Pancreas (tissue), 10 donors: ENCODE measurements around the gene MYO15B. TPM values are rescaled to one million over a fixed set of nuclear protein-coding genes. Genes with fewer than 3 reads are reported as not detected.

Experiments
- ATAC-seq, 4 donors: fragments of 200-7000 bp; cut with Tn5 transposase; one replicate each; pipeline versions ENCODE4 v1.8.0 to v1.9.1; 2020; ENCODE audit warnings: mild to moderate bottlenecking in 4 of 4, moderate library complexity in 4 of 4
- DNase-seq, 6 donors: peaks; one replicate each; pipeline ENCODE4 v3.0.0-alpha.2; 2020
- FAIRE-seq: peaks from 2 replicates; lab custom pipeline; 2012; peaks lifted over from hg19 to GRCh38; lab: Jason Lieb, UNC
- H3K27ac ChIP-seq, 4 donors: fragments of 200-600 bp; sonication (generic); 1 replicate in 3 of 4; 2 replicates in 1 of 4; pipeline versions ENCODE4 v1.5.0 to v1.8.0; 2020
- H3K27me3 ChIP-seq, 4 donors: fragments of 200-600 bp; one replicate each; pipeline ENCODE4 v1.8.0; 2021
- H3K36me3 ChIP-seq, 3 donors: fragments of 200-600 bp; sonication (generic) in 1 of 3; one replicate each; pipeline versions ENCODE4 v1.5.0 to v1.8.0; 2020 to 2021
- H3K4me1 ChIP-seq, 3 donors: fragments of 200-600 bp; one replicate each; pipeline ENCODE4 v1.8.0; 2021
- H3K4me3 ChIP-seq, 4 donors: fragments of 200-600 bp; sonication (generic) in 2 of 4; one replicate each; pipeline versions ENCODE4 v1.5.0 to v1.8.0; 2020 to 2021
- H3K9me3 ChIP-seq, 4 donors: fragments of 200-600 bp; one replicate each; pipeline ENCODE4 v1.8.0; 2021
- CTCF ChIP-seq, 4 donors: fragments of 200-600 bp; sonication (generic) in 3 of 4; IDR thresholded peaks; one replicate each; pipeline versions ENCODE4 v1.5.0 to v1.8.0; 2021; ENCODE audit warnings: antibody characterized with exemption in 4 of 4
- WGBS, 2 donors: extraction: QIAGEN DNeasy Blood & Tissue Kit; methylation state at CpG; one replicate each; pipeline ENCODE4 v1.1.7; 2013; 5-methylcytosine and 5-hydroxymethylcytosine counted together
- intact Hi-C, 3 donors: fragments of 100-400 bp; cut with DNase I; formaldehyde crosslinking; loops; one replicate each; pipeline versions ENCODE4 v1.11.1 to v1.14.2; 2022
- polyA plus RNA-seq, 2 donors: library from polyadenylated mRNA; stranded (reverse); fragments of 200-250 nt; gene quantifications; one replicate each; pipeline ENCODE4 v1.2.3, GENCODE V29; 2013
- total RNA-seq, 6 donors: library from RNA; stranded (reverse); fragmentation: NEBNext Ultra II Directional in 4 of 6; extraction: Animal tissue kit (Norgen Biotek cat#: 25700) in 4 of 6; gene quantifications; one replicate each; pipeline versions ENCODE4 v1.2.1 to v1.2.4, GENCODE V29; 2021 to 2023
- donor health status: healthy with polysubstance abuse.
- donor health status: DM: no; HTN: no; CAD: no; lungs with moderate emphysema.
- donor health status: DM: no; HTN: no; CAD: no.
- donor health status: control.
- donor health status: control.
- donor health status: Bipolar disorder and iron deficiency.
- donor health status: DM: yes; HTN: yes; CAD: no.
- donor health status: DM: no; HTN: no; CAD: no.
- donor health status: DM: no; HTN: no; CAD: no.
- donor health status: DM: yes; HTN: yes; CAD: no.

The MYO15B gene
- total and polyA plus RNA-seq, 8 donors = 25.9 to 325 (median 47.1) TPM

GRCh38 chr17:75640556-75641119 lies 53.0 kb downstream of the MYO15B start:
- ATAC-seq = no peak
- TF ChIP-seq CTCF (IDR thresholded peaks at IDR 0.05) = no peak
- Histone ChIP-seq H3K4me1 (peaks cover 6 to 9% (median 9%) of the 10 kb centered on the region in 3 donors), H3K27me3 (no peaks in the 10 kb centered on the region), H3K36me3 (no peaks in the 10 kb centered on the region), H3K9me3 (no peaks in the 10 kb centered on the region), H3K27ac (peak overlapping the region in 1 of 4 donors; percentile 66), H3K4me3 (no peak overlapping the region)
- 92 to 97% methylated on average over 13 of the region's 13 CpGs for WGBS, 2 donors
- FAIRE-seq = no peak
- peak in 4 of 6 donors; percentile 12 to 57 (median 37) for DNase-seq
- intact Hi-C loops = no loop called here

DNA sequence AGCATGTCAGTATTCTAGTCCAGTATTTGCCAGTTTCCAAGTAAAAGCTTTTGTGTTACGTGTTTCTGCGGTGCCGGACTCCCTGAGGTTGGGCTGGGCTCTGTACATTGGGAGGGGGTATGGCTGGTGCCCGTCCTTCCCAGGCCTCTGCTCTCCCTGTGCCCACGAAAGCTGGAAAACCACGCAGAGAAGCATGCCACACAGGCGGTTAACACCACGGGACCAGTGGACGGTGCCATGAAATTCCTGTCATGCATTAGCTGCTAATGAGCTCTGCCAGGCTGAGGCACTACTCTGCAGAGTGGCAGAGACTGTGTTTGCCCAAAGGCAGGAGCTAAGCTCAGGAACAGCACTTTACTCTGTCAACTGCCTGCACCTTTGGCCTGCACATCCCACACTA lies 53.7 kb downstream of the MYO15B start:
- 61 to 75% methylated on average over 9 of the region's 9 CpGs for WGBS, 2 donors
- intact Hi-C loops = no loop called here
- Histone ChIP-seq H3K27ac (peak overlapping the region in 2 of 4 donors; percentile 64 to 74), H3K4me3 (no peak overlapping the region), H3K4me1 (peaks cover 9 to 14% (median 12%) of the 10 kb centered on the region in 3 donors), H3K36me3 (no peaks in the 10 kb centered on the region), H3K9me3 (no peaks in the 10 kb centered on the region), H3K27me3 (no peaks in the 10 kb centered on the region)
- ATAC-seq (no peak), FAIRE-seq (no peak), DNase-seq (peak in 3 of 6 donors; percentile 14 to 34 (median 33))
- TF ChIP-seq CTCF (IDR thresholded peaks at IDR 0.05) = no peak

DNA sequence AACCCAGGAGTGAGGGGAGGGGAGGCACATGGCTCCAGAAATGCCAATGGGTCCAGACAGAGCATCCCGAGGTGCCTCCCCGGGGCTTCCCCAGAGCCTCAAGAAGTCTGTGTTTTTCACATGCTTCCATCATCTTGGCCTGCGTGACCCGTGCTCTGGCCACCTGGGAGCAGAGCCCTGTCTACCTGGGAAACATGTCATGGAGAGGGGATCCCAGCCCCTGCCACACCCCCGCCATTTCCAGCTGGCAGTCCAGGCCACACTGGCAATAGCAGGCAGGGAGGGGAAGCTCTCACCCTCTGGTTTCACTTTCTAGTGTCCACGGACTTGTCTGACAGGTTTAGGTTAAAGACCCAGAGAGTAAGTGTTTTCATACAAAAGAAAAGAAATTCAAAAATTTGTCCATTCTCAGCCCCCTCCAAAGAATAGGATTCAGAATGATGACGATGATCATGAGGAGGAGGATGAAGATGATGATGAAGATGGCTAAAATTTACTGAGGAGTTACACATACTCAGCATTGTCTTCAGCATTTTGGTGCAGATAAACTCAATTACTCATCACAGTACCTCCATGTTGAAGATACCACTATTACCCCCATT lies 54.7 kb downstream of the MYO15B start:
- no peak for TF ChIP-seq CTCF (IDR thresholded peaks at IDR 0.05)
- ATAC-seq (peak in 1 of 4 donors; percentile 7), DNase-seq (peak in 4 of 6 donors; percentile 27 to 64 (median 40)), FAIRE-seq (no peak)
- H3K4me1 ChIP-seq = peaks cover 12 to 21% (median 13%) of the 10 kb centered on the region in 3 donors
- WGBS, 2 donors = 70 to 75% methylated on average over 7 of the region's 7 CpGs
- intact Hi-C loops = no loop called here
- no peaks in the 10 kb centered on the region for H3K27me3 ChIP-seq
- no peaks in the 10 kb centered on the region for H3K9me3 ChIP-seq
- H3K27ac ChIP-seq = peak overlapping the region in 2 of 4 donors; percentile 64 to 74
- H3K36me3 ChIP-seq = no peaks in the 10 kb centered on the region
- no peak overlapping the region for H3K4me3 ChIP-seq

- Histone ChIP-seq H3K27me3 (no peaks in the 10 kb centered on the region), H3K4me1 (peaks cover 12 to 21% (median 13%) of the 10 kb centered on the region in 3 donors), H3K9me3 (no peaks in the 10 kb centered on the region), H3K36me3 (no peaks in the 10 kb centered on the region), H3K27ac (peak overlapping the region in 3 of 4 donors; percentile 8 to 74 (median 64)), H3K4me3 (no peak overlapping the region)
- DNase-seq (peak in 3 of 6 donors; percentile 12 to 55 (median 23)), ATAC-seq (no peak), FAIRE-seq (no peak)
- intact Hi-C loops = no loop called here
- TF ChIP-seq CTCF (IDR thresholded peaks at IDR 0.05) = no peak
- 85% methylated on average over 17 of the region's 17 CpGs for WGBS, 2 donors
Measured at GRCh38 chr17:75642784-75643642, 55.4 kb downstream of the MYO15B start.
